Measurements from ENCODE around the gene FAF1. TPM values are rescaled to one million over a fixed set of nuclear protein-coding genes. Genes with fewer than 3 reads are reported as not detected.
"Not testable (repeated sequence)": the region's sequence is repeated elsewhere in the genome, so short reads cannot be mapped to it uniquely, and the experiment has no call there.

The FAF1 gene
- total RNA-seq, 4 donors from 2014 or later, result 47.1 to 87.0 (median 79.4) TPM

DNA sequence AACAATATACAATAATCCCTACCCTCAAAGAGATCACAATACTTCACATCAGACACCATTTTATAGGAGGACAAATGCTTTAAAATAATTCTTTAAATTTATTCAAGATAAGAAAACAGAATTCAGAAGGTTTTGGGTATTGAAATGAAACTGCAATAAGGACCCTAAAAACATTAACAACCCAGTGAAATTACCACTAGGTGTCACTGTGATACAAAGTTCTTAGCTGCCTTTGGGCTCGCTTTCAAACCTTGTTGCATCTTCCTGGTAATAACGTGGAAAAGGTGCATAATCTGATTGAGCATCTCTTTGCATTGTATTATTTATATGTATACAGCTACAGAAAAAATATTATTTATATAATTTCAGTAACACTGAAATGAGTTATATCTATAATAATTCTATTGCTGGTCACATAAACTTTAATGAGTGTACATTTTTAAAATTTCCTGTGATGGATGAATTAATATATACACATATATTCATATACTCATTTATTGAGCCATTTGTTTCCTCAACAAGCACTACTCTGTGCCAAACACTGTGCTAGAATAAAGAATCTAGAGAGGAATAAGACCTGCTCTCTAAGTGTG, 185.2 kb downstream of the FAF1 start:
- Histone ChIP-seq H3K27me3 (no peaks in the 10 kb centered on the region), H3K4me1 (no peaks in the 10 kb centered on the region), H3K9me3 (no peaks in the 10 kb centered on the region), H3K36me3 (no peaks in the 10 kb centered on the region), H3K4me3 (replicated peaks in 1 of 3) (no peak overlapping the region), H3K27ac (no peak overlapping the region)
- intact Hi-C loops (cut with DNase I), result loop anchor here (10.0 kb wide), 1 partner anchor 420 kb away; no protein-coding TSS in a partner anchor
- WGBS, 2 donors, result 1 to 4% methylated on average over 2 of the region's 2 CpGs
- no peak for DNase-seq
- no peak for TF ChIP-seq POLR2A (IDR thresholded peaks at IDR 0.05)
- TF ChIP-seq, protein P1, sequence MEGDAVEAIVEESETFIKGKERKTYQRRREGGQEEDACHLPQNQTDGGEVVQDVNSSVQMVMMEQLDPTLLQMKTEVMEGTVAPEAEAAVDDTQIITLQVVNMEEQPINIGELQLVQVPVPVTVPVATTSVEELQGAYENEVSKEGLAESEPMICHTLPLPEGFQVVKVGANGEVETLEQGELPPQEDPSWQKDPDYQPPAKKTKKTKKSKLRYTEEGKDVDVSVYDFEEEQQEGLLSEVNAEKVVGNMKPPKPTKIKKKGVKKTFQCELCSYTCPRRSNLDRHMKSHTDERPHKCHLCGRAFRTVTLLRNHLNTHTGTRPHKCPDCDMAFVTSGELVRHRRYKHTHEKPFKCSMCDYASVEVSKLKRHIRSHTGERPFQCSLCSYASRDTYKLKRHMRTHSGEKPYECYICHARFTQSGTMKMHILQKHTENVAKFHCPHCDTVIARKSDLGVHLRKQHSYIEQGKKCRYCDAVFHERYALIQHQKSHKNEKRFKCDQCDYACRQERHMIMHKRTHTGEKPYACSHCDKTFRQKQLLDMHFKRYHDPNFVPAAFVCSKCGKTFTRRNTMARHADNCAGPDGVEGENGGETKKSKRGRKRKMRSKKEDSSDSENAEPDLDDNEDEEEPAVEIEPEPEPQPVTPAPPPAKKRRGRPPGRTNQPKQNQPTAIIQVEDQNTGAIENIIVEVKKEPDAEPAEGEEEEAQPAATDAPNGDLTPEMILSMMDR (IDR thresholded peaks at IDR 0.05), result peak; percentile 47 to 74 (median 62)

DNA sequence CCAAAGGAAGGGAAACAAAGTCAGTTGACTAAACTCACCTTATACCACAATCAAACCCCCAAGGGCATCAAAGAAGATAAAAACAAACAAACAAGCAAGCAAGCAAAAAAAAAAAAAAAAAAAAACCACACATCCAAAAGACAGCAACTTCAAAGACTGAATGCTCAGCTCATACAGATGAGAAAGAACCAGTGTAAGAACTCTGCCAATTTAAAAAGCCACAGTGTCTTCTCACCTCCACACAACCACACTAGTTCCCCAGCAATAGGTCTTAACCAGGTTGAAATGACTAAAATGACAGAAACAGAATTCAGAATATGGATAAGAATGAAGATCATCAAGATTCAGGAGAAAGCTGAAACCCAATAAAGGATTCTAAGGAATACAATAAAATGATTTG, 193.4 kb downstream of the FAF1 start:
- intact Hi-C loops (cut with DNase I), result no loop called here

DNA sequence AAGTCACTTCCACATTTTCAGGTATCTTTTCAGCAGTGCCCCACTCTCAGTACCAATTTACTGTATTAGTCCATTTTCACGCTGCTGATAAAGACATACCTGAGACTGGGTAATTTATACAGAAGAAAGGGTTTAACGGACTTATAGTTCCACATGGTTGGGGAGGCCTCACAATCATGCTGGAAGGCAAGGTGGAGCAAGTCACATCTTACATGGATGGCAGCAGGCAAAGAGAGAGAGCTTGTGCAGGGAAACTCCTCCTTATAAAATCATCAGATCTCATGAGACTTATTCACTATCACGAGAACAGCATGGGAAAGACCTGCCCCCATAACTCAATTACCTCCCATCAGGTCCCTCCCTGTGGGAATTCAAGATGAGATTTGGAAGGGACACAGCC, 203.5 kb downstream of the FAF1 start:
- H3K27ac ChIP-seq; H3K4me3 ChIP-seq (replicated peaks in 1 of 3); H3K27me3 ChIP-seq; H3K9me3 ChIP-seq; intact Hi-C loops (cut with DNase I); H3K4me1 ChIP-seq; DNase-seq; H3K36me3 ChIP-seq: not testable (repeated sequence)
- 94% methylated on average over 3 of the region's 3 CpGs for WGBS, 2 donors

More for the DNA sequence above, 193.4 kb downstream of the FAF1 start:
- Histone ChIP-seq H3K27me3 (no peaks in the 10 kb centered on the region), H3K9me3 (no peaks in the 10 kb centered on the region), H3K4me1 (peaks cover 0 to 7% of the 10 kb centered on the region in 2 donors), H3K36me3 (no peaks in the 10 kb centered on the region), H3K4me3 (replicated peaks in 1 of 3) (no peak overlapping the region), H3K27ac (no peak overlapping the region)
- TF ChIP-seq, protein P1 (IDR thresholded peaks at IDR 0.05), result no peak
- TF ChIP-seq POLR2A (IDR thresholded peaks at IDR 0.05), result no peak
- no peak for DNase-seq

DNA sequence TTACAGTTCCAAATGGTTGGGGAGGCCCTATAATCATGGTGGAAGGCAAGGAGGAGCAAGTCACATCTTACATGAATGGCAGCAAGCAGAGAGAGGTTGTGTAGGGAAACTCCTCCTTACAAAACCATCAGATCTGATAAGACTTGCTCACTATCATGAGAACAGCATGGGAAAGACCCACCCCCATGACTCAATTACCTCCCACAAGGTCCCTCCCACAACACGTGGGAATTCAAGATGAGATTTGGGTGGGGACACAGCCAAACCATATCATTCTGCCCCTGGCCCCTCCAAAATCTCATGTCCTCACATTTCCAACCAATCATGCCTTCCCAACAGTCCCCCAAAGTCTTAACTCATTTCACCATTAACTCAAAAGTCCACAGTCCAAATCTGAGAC, 205.3 kb downstream of the FAF1 start:
- H3K27me3 ChIP-seq; H3K4me1 ChIP-seq; H3K4me3 ChIP-seq (replicated peaks in 1 of 3); DNase-seq; H3K9me3 ChIP-seq; H3K27ac ChIP-seq; H3K36me3 ChIP-seq; intact Hi-C loops (cut with DNase I): not testable (repeated sequence)
- 88 to 93% methylated on average over 1 of the region's 1 CpG for WGBS, 2 donors

DNA sequence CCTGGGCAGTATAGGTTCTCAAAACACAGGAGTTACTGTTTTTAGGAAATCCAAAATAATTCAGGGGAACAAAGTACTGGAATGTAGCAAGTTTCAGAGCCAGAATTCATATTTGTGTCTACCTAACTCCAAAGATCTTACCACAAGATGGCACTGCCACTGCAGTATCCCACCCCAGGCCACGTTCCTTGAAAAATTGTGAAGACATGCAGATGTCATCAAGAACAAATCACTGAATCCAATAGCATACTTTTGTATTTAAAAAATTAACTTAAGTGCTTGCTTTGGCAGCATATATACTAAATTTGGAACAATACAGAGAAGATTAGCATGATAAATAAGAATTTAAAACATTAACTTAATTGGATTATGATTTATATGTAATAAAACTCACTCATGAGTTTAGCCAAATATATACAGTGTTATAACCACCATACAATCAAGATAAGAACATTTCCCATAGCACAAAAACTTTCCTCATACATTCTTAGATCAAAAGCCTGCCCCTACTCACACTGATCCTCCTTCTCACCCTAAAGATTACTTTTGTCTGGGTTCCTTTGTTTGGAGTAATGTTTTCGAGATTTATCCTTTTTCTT, 209.9 kb downstream of the FAF1 start:
- peak; percentile 7 to 27 for DNase-seq
- intact Hi-C loops (cut with DNase I), result no loop called here
- TF ChIP-seq POLR2A (IDR thresholded peaks at IDR 0.05), result no peak
- TF ChIP-seq, protein P1 (IDR thresholded peaks at IDR 0.05), result peak in 5 of 6 experiments; percentile 18 to 56 (median 35)
- H3K27me3 ChIP-seq, result no peaks in the 10 kb centered on the region
- no peaks in the 10 kb centered on the region for H3K36me3 ChIP-seq
- no peak overlapping the region for H3K27ac ChIP-seq
- WGBS, 2 donors, result 68% methylated on average over 2 of the region's 2 CpGs
- no peak overlapping the region for H3K4me3 ChIP-seq (replicated peaks in 1 of 3)
- H3K4me1 ChIP-seq, result no peaks in the 10 kb centered on the region
- no peaks in the 10 kb centered on the region for H3K9me3 ChIP-seq

DNA sequence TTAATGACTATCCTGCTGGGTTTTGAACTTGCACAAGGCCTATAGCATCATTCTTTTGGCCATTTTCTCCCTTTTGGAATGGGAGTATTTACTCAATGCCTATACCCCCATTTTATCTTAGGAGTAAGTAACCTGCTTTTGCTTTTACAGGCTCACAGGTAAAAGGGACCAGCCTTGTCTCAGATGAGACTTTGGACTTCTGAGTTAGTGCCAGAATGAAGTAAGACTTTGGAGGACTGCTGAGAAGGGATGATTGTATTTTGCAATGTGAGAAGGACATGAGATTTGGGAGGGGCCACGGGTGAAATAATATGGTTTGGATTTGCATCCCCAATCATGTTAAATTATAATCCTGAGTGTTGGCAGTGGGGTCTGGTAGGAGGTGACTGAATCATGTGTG, 212.7 kb downstream of the FAF1 start:
- H3K4me1 ChIP-seq, result no peaks in the 10 kb centered on the region
- TF ChIP-seq POLR2A (IDR thresholded peaks at IDR 0.05), result no peak
- TF ChIP-seq, protein P1 (IDR thresholded peaks at IDR 0.05), result no peak
- H3K27me3 ChIP-seq, result no peaks in the 10 kb centered on the region
- 89 to 100% methylated on average over 1 of the region's 1 CpG for WGBS, 2 donors
- no peak overlapping the region for H3K27ac ChIP-seq
- no peak for DNase-seq
- intact Hi-C loops (cut with DNase I), result no loop called here
- H3K36me3 ChIP-seq, result no peaks in the 10 kb centered on the region
- H3K4me3 ChIP-seq (replicated peaks in 1 of 3), result no peak overlapping the region
- H3K9me3 ChIP-seq, result no peaks in the 10 kb centered on the region
